ENCODE results near the gene POPDC3. TPM values are rescaled to one million over a fixed set of nuclear protein-coding genes. Genes with fewer than 3 reads are reported as not detected.

POPDC3 gene
- total and polyA plus RNA-seq, 4 donors: 0.18 to 1.9 (median 0.81) TPM

DNA sequence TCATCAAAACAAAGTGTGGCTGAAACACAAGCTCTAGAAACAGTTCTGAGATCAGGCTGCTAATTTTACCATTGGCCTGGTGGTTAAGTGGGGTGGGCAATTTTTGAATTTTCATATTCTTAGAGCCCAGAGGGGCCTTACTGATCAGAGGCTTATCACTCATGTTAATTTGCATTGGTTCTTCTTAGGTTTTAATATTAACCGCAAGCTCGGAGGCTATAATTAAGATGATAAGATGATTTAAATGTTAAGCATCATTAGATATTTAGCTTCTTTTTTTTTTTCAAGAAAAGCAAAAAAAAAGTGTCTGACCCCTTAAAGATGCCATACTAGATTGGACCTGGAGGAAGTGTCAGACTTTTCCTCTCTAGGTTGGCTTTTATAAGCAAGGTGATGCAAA is 8.4 kb upstream of the POPDC3 start:
- Histone ChIP-seq H3K4me3 (no peak overlapping the region), H3K36me3 (ENCODE audit: control insufficient read depth in 4 of 4, insufficient read depth in 4 of 4, low read length in 4 of 4) (no peaks in the 10 kb centered on the region), H3K4me1 (ENCODE audit: control insufficient read depth in 5 of 5, insufficient read depth in 5 of 5, low read length in 5 of 5) (no peaks in the 10 kb centered on the region), H3K9ac (ENCODE audit: insufficient read depth in 1 of 2, low read length in 2 of 2) (no peak overlapping the region), H3K9me3 (ENCODE audit: control insufficient read depth in 4 of 4, insufficient read depth in 3 of 4, low read length in 3 of 4) (no peaks in the 10 kb centered on the region), H3K27ac (ENCODE audit: low read depth in 1 of 2, low read length in 1 of 2) (no peak overlapping the region), H3K27me3 (ENCODE audit: control insufficient read depth in 3 of 3, insufficient read depth in 3 of 3, low read length in 2 of 3) (peaks cover 0 to 2% (median 0%) of the 10 kb centered on the region in 3 donors)
- DNase-seq (no peak), ATAC-seq (ENCODE audit: insufficient read depth, low FRiP score) (no peak)
- 96 to 99% methylated on average over 2 of the region's 2 CpGs for WGBS, 2 donors
- TF ChIP-seq, protein P1, sequence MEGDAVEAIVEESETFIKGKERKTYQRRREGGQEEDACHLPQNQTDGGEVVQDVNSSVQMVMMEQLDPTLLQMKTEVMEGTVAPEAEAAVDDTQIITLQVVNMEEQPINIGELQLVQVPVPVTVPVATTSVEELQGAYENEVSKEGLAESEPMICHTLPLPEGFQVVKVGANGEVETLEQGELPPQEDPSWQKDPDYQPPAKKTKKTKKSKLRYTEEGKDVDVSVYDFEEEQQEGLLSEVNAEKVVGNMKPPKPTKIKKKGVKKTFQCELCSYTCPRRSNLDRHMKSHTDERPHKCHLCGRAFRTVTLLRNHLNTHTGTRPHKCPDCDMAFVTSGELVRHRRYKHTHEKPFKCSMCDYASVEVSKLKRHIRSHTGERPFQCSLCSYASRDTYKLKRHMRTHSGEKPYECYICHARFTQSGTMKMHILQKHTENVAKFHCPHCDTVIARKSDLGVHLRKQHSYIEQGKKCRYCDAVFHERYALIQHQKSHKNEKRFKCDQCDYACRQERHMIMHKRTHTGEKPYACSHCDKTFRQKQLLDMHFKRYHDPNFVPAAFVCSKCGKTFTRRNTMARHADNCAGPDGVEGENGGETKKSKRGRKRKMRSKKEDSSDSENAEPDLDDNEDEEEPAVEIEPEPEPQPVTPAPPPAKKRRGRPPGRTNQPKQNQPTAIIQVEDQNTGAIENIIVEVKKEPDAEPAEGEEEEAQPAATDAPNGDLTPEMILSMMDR (IDR thresholded peaks at IDR 0.05; ENCODE audit: control extremely low read depth, extremely low read depth): no peak

DNA sequence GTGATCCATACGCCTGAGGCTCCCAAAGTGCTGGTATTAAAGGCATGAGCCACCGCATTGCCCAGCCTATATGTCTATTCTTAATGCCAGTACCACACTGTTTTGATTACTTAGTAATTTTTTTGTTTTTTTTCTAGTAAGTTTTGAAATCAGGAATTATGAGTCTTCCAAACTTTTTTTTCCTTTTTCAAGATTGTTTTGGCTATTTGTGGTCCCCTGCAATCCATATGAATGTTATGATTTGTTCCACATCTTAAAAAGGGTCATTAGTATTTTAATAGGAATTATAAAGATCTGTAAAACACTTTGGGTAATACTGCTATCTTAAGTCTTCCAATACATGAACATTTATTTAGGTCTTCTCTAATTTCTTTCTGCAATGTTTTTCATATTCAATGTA is 6.8 kb upstream of the POPDC3 start:
- Histone ChIP-seq H3K27me3 (ENCODE audit: control insufficient read depth in 3 of 3, insufficient read depth in 3 of 3, low read length in 2 of 3) (peaks cover 0 to 8% (median 0%) of the 10 kb centered on the region in 3 donors), H3K4me1 (ENCODE audit: control insufficient read depth in 5 of 5, insufficient read depth in 5 of 5, low read length in 5 of 5) (peaks cover 0 to 6% (median 0%) of the 10 kb centered on the region in 5 donors), H3K9ac (ENCODE audit: insufficient read depth in 1 of 2, low read length in 2 of 2) (no peak overlapping the region), H3K4me3 (no peak overlapping the region), H3K36me3 (ENCODE audit: control insufficient read depth in 4 of 4, insufficient read depth in 4 of 4, low read length in 4 of 4) (no peaks in the 10 kb centered on the region), H3K9me3 (ENCODE audit: control insufficient read depth in 4 of 4, insufficient read depth in 3 of 4, low read length in 3 of 4) (no peaks in the 10 kb centered on the region), H3K27ac (ENCODE audit: low read depth in 1 of 2, low read length in 1 of 2) (no peak overlapping the region)
- TF ChIP-seq, protein P1 (IDR thresholded peaks at IDR 0.05; ENCODE audit: control extremely low read depth, extremely low read depth): no peak
- WGBS, 2 donors: 95 to 96% methylated on average over 2 of the region's 2 CpGs
- no peak for DNase-seq
- ATAC-seq (ENCODE audit: insufficient read depth, low FRiP score): no peak

DNA sequence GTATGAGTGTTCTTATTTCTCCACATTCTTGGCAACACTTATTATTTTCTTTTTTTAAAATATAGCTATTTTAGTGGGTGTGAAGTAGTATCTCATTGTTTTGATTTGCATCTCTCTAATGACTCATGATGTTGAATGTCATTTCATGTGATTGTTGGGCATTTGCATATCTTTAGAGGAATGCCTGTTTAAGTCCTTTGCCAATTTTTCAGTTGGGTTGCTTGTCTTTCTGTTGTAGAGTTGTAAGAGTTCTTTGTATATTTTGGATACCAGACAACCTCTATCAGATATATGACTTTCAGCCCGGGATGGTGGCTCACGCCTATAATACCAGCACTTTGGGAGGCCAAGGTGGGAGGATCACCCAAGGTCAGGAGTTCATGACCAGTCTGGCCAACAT is 5.1 kb upstream of the POPDC3 start:
- ATAC-seq (ENCODE audit: insufficient read depth, low FRiP score) (no peak), DNase-seq (no peak)
- no peaks in the 10 kb centered on the region for H3K9me3 ChIP-seq (ENCODE audit: control insufficient read depth in 4 of 4, insufficient read depth in 3 of 4, low read length in 3 of 4)
- 93 to 94% methylated on average over 2 of the region's 2 CpGs for WGBS, 2 donors
- H3K36me3 ChIP-seq (ENCODE audit: control insufficient read depth in 4 of 4, insufficient read depth in 4 of 4, low read length in 4 of 4): no peaks in the 10 kb centered on the region
- H3K4me3 ChIP-seq: no peak overlapping the region
- peaks cover 0 to 6% (median 2%) of the 10 kb centered on the region in 5 donors for H3K4me1 ChIP-seq (ENCODE audit: control insufficient read depth in 5 of 5, insufficient read depth in 5 of 5, low read length in 5 of 5)
- H3K9ac ChIP-seq (ENCODE audit: insufficient read depth in 1 of 2, low read length in 2 of 2): no peak overlapping the region
- peaks cover 0 to 21% (median 10%) of the 10 kb centered on the region in 3 donors for H3K27me3 ChIP-seq (ENCODE audit: control insufficient read depth in 3 of 3, insufficient read depth in 3 of 3, low read length in 2 of 3)
- H3K27ac ChIP-seq (ENCODE audit: low read depth in 1 of 2, low read length in 1 of 2): no peak overlapping the region
- TF ChIP-seq, protein P1 (IDR thresholded peaks at IDR 0.05; ENCODE audit: control extremely low read depth, extremely low read depth): no peak

DNA sequence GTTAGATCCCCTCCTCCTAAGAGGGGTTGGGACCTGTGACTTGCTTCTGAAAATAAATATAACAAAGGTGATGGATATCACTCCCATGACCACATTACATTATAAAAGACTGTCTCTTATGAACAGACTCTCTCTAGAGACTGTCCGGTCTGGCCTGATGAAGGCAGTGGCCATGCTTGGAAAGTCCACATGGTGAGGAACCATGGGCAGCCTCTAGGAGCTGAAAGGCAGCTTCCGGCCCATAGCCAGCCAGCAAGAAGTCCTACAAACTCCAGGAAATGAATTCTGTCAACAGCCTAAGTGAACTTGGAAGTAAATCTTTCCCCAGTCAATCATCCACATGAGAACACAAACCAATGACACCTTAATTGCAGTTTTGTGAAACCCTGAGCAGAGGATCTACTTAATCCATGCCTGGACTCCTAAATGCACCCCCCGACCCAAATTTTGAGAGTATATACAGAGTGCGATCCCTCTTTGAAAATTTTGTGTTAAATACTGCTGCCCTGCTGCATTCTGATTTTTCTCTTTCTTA is 2.2 kb upstream of the POPDC3 start:
- DNase-seq: no peak
- WGBS, 2 donors: 90 to 91% methylated on average over 4 of the region's 4 CpGs
- no peak overlapping the region for H3K9ac ChIP-seq (ENCODE audit: insufficient read depth in 1 of 2, low read length in 2 of 2)
- H3K4me1 ChIP-seq (ENCODE audit: control insufficient read depth in 5 of 5, insufficient read depth in 5 of 5, low read length in 5 of 5): peaks cover 0 to 8% (median 4%) of the 10 kb centered on the region in 5 donors
- no peak overlapping the region for H3K4me3 ChIP-seq
- peaks cover 0 to 2% (median 0%) of the 10 kb centered on the region in 4 donors for H3K9me3 ChIP-seq (ENCODE audit: control insufficient read depth in 4 of 4, insufficient read depth in 3 of 4, low read length in 3 of 4)
- H3K27ac ChIP-seq (ENCODE audit: low read depth in 1 of 2, low read length in 1 of 2): peak overlapping the region in 1 of 2 donors; percentile 29
- no peak for ATAC-seq (ENCODE audit: insufficient read depth, low FRiP score)
- TF ChIP-seq, protein P1 (IDR thresholded peaks at IDR 0.05; ENCODE audit: control extremely low read depth, extremely low read depth): no peak
- H3K27me3 ChIP-seq (ENCODE audit: control insufficient read depth in 3 of 3, insufficient read depth in 3 of 3, low read length in 2 of 3): peaks cover 0 to 37% (median 30%) of the 10 kb centered on the region in 3 donors
- no peaks in the 10 kb centered on the region for H3K36me3 ChIP-seq (ENCODE audit: control insufficient read depth in 4 of 4, insufficient read depth in 4 of 4, low read length in 4 of 4)

All from lung (tissue), 12 donors.